OCI-M1 (cell line): ENCODE measurements around the gene IARS1.

Source experiments
- DNase-seq: peaks from one replicate; lab custom pipeline; 2025; lab: John Stamatoyannopoulos, UW

IARS1 gene

GRCh38 chr9:92295240-92295790 lies 1.8 kb upstream of the IARS1 start:
- peak; percentile 96 for DNase-seq

GRCh38 chr9:92294297-92294676 lies 790 bp upstream of the IARS1 start:
- DNase-seq = peak; percentile 65

DNA sequence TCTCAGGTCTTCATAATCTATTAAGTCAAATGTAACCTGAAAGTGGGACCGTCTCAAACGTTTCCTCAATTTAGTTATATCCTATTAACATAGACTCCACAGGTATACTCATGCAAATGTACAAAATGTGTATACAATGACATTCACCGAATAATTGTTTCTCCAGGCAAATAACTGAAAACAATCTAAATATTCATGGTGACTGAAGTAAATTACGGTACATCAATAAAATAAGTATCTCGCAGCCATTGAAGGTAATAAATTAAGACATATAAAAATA lies 482 bp downstream of the IARS1 start:
- no peak for DNase-seq

DNA sequence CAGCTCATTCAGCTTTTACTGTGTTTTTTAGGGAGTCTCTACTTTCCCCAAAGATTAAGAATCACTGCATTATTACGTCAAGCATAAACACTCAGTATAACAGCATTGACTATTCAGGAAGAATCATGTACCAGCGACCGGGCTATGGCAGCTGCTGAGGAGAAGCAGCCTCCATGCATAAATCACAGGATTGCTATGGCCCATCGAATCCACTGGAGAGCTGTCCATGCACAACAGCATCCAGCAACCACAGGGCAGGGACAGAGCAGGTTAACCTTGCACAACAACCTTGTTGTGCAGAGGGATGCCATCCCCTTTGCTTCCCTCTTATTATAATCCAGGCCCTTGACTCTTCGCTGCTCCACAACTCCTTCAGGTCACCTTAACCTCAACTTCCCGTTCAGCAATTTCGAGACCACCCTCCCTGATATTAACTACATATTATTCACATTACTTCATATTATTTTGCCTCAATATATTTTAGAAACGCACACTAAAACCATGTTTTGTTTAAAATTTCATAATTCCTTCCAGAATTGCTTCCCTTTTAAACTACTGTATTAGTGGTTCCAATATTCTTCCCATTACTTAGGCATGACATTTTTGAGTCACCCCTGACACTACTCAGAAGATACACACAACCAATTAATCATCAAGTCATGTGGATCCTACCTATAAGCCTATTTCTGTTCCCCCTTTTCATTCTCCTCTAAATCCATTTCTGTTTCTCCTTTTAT lies 991 bp downstream of the IARS1 start:
- DNase-seq = peak; percentile 39

DNA sequence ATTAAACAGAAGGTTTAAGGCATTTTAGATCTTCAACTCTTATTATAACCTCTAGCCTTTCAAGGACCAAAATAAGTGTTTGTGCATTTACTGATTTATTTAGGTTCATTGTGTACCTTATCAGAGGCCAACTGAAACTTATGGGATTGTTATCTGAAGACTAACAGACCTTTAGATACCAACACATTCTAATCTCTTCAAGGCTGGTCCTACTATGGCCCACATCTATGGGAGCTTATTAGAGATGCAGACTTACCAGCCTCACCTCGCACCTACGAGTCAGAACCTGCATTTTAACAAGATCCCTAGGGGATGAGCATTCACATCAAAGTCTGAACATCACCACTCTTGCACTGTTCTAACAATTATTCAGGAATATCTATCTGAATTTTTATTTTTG lies 1.9 kb downstream of the IARS1 start:
- DNase-seq = no peak

- DNase-seq = no peak
Measured at GRCh38 chr9:92290785-92291429, 2.6 kb downstream of the IARS1 start.

DNA sequence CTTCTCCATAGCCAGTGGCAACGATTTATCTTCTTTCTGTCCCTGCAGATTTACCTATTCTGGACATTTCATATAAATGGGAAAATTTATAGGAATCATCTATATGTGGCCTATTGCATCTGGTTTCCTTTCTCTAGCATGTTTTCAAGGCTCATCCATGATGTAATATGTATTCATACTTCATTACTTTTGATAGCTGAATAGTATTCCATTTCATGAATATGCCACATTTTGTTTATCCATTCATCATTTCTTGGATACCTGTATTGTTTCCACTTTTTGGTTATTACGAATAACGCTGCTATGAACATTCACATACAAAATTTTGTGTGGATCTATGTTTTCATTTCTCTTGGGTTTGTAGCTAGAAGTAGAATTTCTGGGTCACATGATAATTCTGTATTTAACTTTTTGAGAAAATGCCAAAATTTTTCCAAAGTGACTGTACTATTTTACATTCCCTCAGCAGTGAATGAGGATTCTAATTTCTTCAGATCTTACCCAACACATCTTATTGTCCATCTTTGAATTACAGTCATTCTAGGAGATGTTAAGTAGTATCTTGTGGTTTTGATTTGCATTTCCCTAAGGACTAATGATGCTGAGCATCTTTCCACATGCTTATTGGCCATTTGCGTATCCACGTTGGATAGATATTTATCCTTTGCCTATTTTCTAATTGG lies 3.6 kb downstream of the IARS1 start:
- no peak for DNase-seq

DNA sequence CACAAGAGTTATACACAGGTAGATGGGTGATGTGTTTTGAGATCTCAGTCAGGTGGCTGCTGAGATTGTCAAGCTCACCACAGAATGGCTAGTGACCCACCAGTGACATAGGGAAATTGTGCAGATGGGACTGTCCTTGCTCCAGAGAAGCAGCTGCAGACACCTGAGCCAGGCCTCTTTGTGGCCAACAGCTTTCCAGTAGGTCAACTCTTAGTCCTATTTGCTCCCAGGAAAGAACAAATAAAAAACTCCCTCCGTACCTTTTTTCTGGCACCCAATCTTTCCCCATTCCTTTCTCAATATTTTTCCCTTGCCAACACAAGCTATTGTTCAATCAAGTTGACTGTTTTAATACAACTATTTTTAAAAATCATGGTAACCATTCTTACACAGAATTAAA lies 14.2 kb downstream of the IARS1 start:
- no peak for DNase-seq

- no peak for DNase-seq
Measured at GRCh38 chr9:92278110-92278509, 15.4 kb downstream of the IARS1 start.

DNA sequence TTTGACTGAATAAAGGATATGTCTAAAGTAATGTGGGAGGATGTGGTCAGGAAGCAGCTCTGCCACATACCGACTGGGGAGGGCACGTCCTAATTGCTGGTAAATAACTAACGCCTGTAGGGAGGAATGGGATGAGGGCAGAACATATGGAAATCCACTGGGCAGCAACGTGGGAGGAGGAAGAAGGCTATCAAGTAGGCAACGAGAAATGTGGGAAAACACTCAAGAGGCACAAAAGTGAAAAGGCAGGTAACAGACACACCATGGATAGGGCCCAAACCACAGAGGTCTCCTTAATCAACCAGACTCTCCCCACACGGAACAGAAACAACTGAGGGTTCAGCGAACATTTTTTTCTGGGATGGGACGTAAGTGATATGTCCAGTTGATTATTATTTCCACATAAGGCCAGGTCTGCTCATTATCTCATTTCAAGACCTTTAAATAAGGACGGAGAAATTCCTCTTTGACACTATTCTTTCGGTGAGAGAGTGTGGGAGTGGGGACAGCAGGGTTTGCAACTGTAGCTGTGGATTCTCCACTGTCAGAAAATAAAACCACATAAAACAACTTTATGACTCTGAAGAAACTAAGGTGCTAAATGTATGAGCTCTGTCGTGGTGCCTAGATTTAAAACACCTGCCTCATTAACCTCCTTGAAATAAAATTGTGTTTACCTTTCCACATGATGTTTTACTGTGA lies 17.0 kb downstream of the IARS1 start:
- DNase-seq = no peak

- DNase-seq = no peak
Measured at GRCh38 chr9:92275541-92275940, 18.0 kb downstream of the IARS1 start.

- DNase-seq = no peak
Measured at GRCh38 chr9:92270511-92270910, 23.0 kb downstream of the IARS1 start.

DNA sequence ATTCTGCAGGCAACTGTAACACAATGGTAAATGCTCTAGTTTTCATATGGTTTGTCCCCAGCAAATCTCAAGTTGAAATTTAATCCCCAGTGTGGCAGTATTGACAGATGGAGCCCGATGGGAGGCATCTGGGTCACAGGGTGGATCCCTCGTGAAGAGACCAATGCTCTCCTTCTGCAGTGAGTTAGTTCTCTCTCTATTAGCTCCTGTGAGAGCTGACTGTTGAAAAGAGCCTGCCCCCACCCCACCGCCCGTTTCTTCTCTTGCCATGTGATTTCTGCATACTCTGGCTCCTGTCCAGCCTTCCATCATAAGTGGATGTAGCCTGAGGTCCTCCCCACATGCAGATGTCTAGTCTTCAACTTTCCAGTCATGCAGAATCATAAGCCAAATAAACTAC lies 27.0 kb downstream of the IARS1 start:
- no peak for DNase-seq

- no peak for DNase-seq
Measured at GRCh38 chr9:92265154-92265553, 28.3 kb downstream of the IARS1 start.

GRCh38 chr9:92263131-92263530 lies 30.4 kb downstream of the IARS1 start:
- no peak for DNase-seq

- no peak for DNase-seq
Measured at GRCh38 chr9:92257327-92257726, 36.2 kb downstream of the IARS1 start.

GRCh38 chr9:92254381-92255337 lies 38.8 kb downstream of the IARS1 start:
- no peak for DNase-seq

DNA sequence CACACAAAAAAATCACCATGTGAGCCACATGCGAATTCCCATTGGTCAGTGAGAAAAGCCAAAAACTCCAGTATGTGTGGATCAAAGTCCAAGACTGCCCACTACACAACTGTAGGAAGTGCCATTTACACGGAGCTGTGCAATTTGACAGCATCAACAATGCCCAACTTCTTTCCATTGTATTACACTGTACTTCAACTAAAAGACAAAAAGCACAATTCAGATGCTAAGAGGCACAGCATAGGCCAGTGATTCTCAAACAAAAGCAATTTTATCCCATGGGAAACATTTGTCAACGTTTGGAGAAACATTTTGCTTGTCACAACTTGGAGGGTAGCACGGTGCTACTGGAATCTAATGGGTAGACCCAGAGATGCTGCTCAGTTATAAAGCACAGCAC lies 39.8 kb downstream of the IARS1 start:
- no peak for DNase-seq

DNA sequence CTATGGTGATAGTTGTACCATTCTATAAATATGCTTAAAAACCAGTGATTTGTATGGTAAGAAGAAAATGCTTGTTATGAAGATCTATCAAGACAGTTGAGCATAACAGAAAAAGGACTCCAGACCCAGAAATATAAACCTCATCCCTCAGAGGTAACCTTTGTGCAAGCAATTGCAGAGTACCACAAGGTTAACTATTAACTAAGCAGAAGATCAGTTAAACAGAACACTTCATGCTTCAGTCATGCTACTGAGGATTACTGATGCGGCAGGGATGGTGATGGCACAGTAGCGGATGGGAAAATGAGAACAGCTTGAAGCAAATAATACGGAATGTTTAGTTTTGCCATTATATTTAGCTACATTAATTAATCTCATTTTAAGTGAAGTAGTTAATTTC lies 45.5 kb downstream of the IARS1 start:
- DNase-seq = no peak

- DNase-seq = no peak
Measured at GRCh38 chr9:92247296-92247695, 46.2 kb downstream of the IARS1 start.

GRCh38 chr9:92245005-92245797 lies 48.3 kb downstream of the IARS1 start:
- DNase-seq = no peak
